A673 (cell line): ENCODE results near the gene COPE. TPM values are rescaled to one million over a fixed set of nuclear protein-coding genes. Genes with fewer than 3 reads are reported as not detected.

Source experiments
- BruUV-seq: library from RNA; stranded (reverse); fragments of 400-500 nt; replicated peaks from 2 replicates; lab custom pipeline; 2021; lab: Mats Ljungman, UMichigan
- CTCF ChIA-PET: fragments of 300-600 bp; sonication (Branson Sonifier 250); formaldehyde crosslinking; loops from one replicate; lab custom pipeline; 2022; ENCODE audit warnings: antibody characterized with exemption; lab: Charles Lee
- POLR2A ChIA-PET: fragments of 300-600 bp; sonication (Branson Sonifier 250); formaldehyde crosslinking; loops from one replicate; lab custom pipeline; 2022; ENCODE audit warnings: antibody characterized with exemption; ENCODE audit not compliant: low non-redundant PET; lab: Charles Lee
- DNase-seq: peaks from one replicate; pipeline ENCODE4 v3.0.0-alpha.2; 2015; ENCODE audit warnings: low spot score
- H3K27ac ChIP-seq: fragments of 200-600 bp; sonication (generic); 2 replicates; pipeline ENCODE4 v1.5.1; 2016; ENCODE audit warnings: mixed run types, low read depth, mild to moderate bottlenecking, mixed read lengths, antibody characterized with exemption, low read length; ENCODE audit not compliant: poor library complexity, severe bottlenecking
- H3K27me3 ChIP-seq: fragments of 200-600 bp; sonication (generic); replicated peaks from 2 replicates; pipeline ENCODE4 v1.6.1; 2017; ENCODE audit warnings: mixed run types, low read depth, mild to moderate bottlenecking, mixed read lengths, antibody characterized with exemption, low read length; ENCODE audit not compliant: insufficient read depth, poor library complexity
- H3K36me3 ChIP-seq: fragments of 200-600 bp; sonication (generic); 2 replicates; pipeline ENCODE4 v1.6.1; 2016; ENCODE audit warnings: mixed run types, mild to moderate bottlenecking, mixed read lengths, antibody characterized with exemption, low read length; ENCODE audit not compliant: insufficient read depth, poor library complexity, severe bottlenecking
- H3K4me1 ChIP-seq: fragments of 200-600 bp; sonication (generic); 2 replicates; pipeline ENCODE4 v1.6.1; 2017; ENCODE audit warnings: mixed run types, mild to moderate bottlenecking, mixed read lengths, antibody characterized with exemption, low read length; ENCODE audit not compliant: insufficient read depth, poor library complexity, severe bottlenecking
- H3K4me3 ChIP-seq: fragments of 200-600 bp; sonication (generic); 2 replicates; pipeline ENCODE4 v1.5.1; 2016; ENCODE audit warnings: low read depth, mixed run types, mild to moderate bottlenecking, mixed read lengths, low read length; ENCODE audit not compliant: poor library complexity, severe bottlenecking
- H3K9me3 ChIP-seq: fragments of 200-600 bp; sonication (generic); 2 replicates; pipeline ENCODE4 v1.6.1; 2016; ENCODE audit warnings: mixed run types, low read depth, mild to moderate bottlenecking, mixed read lengths, antibody characterized with exemption, low read length; ENCODE audit not compliant: poor library complexity, severe bottlenecking
- EZH2 ChIP-seq: fragments of 200-600 bp; sonication (generic); IDR thresholded peaks from 2 replicates; pipeline ENCODE4 v1.6.1; 2017; ENCODE audit warnings: borderline replicate concordance, low read depth, mild to moderate bottlenecking, mixed read lengths, antibody characterized with exemption, low read length; ENCODE audit not compliant: poor library complexity, severe bottlenecking
- intact Hi-C: fragments of 100-400 bp; cut with micrococcal nuclease; formaldehyde crosslinking; loops from one replicate; pipeline ENCODE4 v1.10.0; 2022; ENCODE audit not compliant: unreplicated experiment
- total RNA-seq: library from RNA; stranded (reverse); gene quantifications from 2 replicates; pipeline ENCODE4 v1.2.3, GENCODE V29; 2021
- TF ChIP-seq, protein P1 (sequence below): fragments of 300-800, 200-600 bp; sonication (generic); conservative IDR thresholded peaks from 2 replicates; pipeline ENCODE4 v1.5.1; 2017; ENCODE audit warnings: low read depth, mild to moderate bottlenecking, antibody characterized with exemption, low read length, moderate library complexity, mixed read lengths

COPE gene
- total RNA-seq, 1 experiment from 2014 or later: 244 TPM

DNA sequence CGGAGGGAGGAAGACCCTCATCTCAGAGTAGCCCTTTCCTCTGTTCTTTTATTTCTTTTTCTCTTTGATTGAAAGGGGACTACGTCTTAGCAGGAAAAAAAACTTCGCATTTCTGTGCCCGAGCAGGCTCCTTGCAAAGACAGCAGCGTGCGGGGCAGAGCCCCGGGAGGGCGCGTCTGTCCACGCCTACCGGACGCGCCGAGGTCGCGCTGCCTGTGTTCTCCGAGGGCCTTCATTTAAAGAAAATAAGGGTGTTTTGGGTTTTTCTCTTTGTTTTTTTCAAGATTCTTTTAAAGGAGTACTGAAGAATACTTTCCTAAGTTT, 52.4 kb downstream of the COPE start:
- Histone ChIP-seq H3K36me3 (peaks cover 64% of the 10 kb centered on the region), H3K27me3 (no peaks in the 10 kb centered on the region)
- no peak for TF ChIP-seq EZH2
- TF ChIP-seq, protein P1, sequence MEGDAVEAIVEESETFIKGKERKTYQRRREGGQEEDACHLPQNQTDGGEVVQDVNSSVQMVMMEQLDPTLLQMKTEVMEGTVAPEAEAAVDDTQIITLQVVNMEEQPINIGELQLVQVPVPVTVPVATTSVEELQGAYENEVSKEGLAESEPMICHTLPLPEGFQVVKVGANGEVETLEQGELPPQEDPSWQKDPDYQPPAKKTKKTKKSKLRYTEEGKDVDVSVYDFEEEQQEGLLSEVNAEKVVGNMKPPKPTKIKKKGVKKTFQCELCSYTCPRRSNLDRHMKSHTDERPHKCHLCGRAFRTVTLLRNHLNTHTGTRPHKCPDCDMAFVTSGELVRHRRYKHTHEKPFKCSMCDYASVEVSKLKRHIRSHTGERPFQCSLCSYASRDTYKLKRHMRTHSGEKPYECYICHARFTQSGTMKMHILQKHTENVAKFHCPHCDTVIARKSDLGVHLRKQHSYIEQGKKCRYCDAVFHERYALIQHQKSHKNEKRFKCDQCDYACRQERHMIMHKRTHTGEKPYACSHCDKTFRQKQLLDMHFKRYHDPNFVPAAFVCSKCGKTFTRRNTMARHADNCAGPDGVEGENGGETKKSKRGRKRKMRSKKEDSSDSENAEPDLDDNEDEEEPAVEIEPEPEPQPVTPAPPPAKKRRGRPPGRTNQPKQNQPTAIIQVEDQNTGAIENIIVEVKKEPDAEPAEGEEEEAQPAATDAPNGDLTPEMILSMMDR: peak; percentile 51

DNA sequence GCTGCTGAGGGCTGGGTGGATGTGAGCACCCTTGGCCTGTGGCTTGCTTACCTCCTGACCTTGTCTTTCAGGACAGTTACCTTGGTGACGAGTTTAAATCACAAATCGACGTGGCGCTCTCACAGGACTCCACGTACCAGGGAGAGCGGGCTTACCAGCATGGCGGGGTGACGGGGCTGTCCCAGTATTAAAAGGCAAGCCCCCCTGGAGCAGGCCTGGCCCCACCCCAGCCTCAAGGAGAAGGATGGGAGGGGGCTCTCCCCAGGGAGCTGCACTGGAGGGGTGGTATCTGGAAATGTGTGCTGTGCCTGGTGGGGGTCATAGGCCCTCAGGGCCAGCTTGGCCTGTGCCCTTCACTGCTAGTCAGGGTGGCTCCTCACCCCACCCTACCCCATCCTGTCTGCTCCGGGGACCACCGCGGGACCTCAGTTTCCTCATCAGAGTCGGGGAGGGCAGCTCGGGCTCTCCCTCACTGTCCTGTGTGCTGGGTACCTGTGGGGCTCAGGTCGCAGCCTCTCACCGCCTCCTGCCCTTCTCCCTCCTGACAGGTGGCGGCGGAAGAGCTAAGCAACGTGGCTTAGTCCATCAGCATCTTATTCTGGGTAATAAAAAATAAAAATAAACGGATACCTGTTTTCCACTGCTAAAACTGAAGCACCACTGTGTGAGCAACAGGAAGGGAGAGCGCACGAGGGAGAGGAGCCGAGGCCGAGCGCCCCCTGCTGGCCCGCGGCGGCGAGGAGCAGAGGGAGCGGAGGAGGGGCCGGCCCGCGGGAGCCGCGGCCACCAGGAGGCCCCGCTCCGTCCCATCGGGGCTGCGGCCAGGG, 53.0 kb downstream of the COPE start:
- Histone ChIP-seq H3K4me3 (no peak overlapping the region), H3K27ac (no peak overlapping the region), H3K27me3 (no peaks in the 10 kb centered on the region), H3K36me3 (peaks cover 70% of the 10 kb centered on the region), H3K9me3 (no peaks in the 10 kb centered on the region), H3K4me1 (no peaks in the 10 kb centered on the region)
- no TSS peak for BruUV-seq
- ChIA-PET CTCF (interaction anchor here (0.6 to 1.3 kb wide), 2 partner anchors 10 to 117 kb away, joined by 3 to 5 read pairs; no protein-coding TSS in a partner anchor), POLR2A (no interaction called here)
- TF ChIP-seq, protein P1: peak; percentile 93
- no peak for TF ChIP-seq EZH2
- intact Hi-C loops: no loop called here
- peak; percentile 77 for DNase-seq

More for the DNA sequence above, 52.4 kb downstream of the COPE start:
- ChIA-PET CTCF (interaction anchor here (1.3 to 1.4 kb wide), 2 partner anchors 10 to 11 kb away, joined by 3 read pairs; no protein-coding TSS in a partner anchor), POLR2A (interaction anchor here (0.7 kb wide), 1 partner anchor 91 kb away, joined by 3 read pairs; no protein-coding TSS in a partner anchor)
- intact Hi-C loops: no loop called here
- BruUV-seq: no TSS peak
- H3K27ac ChIP-seq: no peak overlapping the region
- no peak overlapping the region for H3K4me3 ChIP-seq
- DNase-seq: no peak
- H3K9me3 ChIP-seq: no peaks in the 10 kb centered on the region
- no peaks in the 10 kb centered on the region for H3K4me1 ChIP-seq

DNA sequence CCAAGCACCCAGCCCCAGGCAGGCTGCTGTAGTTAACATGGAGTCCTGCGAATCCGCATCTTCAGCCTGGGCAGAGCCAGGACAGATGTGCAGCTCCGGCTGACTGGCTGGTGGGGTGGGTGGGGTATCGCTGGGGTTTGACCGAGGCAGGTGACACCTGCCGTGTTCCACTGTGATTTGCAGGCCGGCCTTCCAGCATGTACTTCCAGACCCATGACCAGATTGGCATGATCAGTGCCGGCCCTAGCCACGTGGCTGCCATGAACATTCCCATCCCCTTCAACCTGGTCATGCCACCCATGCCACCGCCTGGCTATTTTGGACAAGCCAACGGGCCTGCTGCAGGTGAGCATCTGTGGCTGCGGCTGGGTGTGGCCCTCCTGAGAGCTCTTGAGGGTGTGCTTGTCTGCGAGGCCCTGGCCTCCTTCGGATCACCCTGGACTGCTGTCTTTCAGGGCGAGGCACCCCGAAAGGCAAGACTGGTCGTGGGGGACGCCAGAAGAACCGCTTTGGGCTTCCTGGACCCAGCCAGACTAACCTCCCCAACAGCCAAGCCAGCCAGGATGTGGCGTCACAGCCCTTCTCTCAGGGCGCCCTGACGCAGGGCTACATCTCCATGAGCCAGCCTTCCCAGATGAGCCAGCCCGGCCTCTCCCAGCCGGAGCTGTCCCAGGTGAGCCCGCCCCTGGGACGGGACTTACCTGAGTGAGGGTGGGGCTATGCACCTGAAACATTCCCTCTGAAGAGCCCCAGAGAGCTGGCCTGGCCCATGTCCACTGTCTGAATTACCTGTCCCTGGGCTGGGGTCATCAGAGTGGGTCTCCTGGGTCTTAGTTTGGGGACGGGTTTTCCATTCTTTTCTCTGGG, 53.8 kb downstream of the COPE start:
- intact Hi-C loops: no loop called here
- no TSS peak for BruUV-seq
- H3K36me3 ChIP-seq: peaks cover 79% of the 10 kb centered on the region

More for the DNA sequence above, 53.8 kb downstream of the COPE start:
- CTCF ChIA-PET: interaction anchor here (0.6 to 1.3 kb wide), 5 partner anchors 9 to 408 kb away, joined by 3 to 6 read pairs (median 5); no protein-coding TSS in a partner anchor
- Histone ChIP-seq H3K27ac (no peak overlapping the region), H3K4me3 (no peak overlapping the region), H3K27me3 (no peaks in the 10 kb centered on the region), H3K9me3 (no peaks in the 10 kb centered on the region), H3K4me1 (no peaks in the 10 kb centered on the region)
- TF ChIP-seq, protein P1: no peak
- TF ChIP-seq EZH2: no peak
- no peak for DNase-seq
- POLR2A ChIA-PET: no interaction called here
